Heart right ventricle (tissue), 16 donors: ENCODE results near the gene OSR1. TPM values are rescaled to one million over a fixed set of nuclear protein-coding genes. Genes with fewer than 3 reads are reported as not detected.

Experiments used
- ATAC-seq, 8 donors: fragments of 200-7000 bp; cut with Tn5 transposase; one replicate each; pipeline ENCODE4 v1.9.1; 2020; ENCODE audit warnings: mild to moderate bottlenecking in 8 of 8, moderate library complexity in 8 of 8, moderate number of reproducible peaks in 1 of 8
- DNase-seq, 2 donors: peaks; one replicate each; pipeline ENCODE4 v3.0.0-alpha.2; 2020
- H3K27ac ChIP-seq, 10 donors: fragments of 200-600 bp; sonication (generic) in 2 of 10; one replicate each; pipeline versions ENCODE4 v1.5.0 to v1.8.0; 2020 to 2022; ENCODE audit warnings: mild to moderate bottlenecking in 3 of 10
- H3K27me3 ChIP-seq, 7 donors: fragments of 200-600 bp; one replicate each; pipeline ENCODE4 v1.8.0; 2021 to 2022; ENCODE audit warnings: mild to moderate bottlenecking in 2 of 7
- H3K36me3 ChIP-seq, 9 donors: fragments of 200-600 bp; sonication (generic) in 1 of 9; one replicate each; pipeline versions ENCODE4 v1.5.0 to v1.8.0; 2020 to 2022; ENCODE audit warnings: mild to moderate bottlenecking in 2 of 9
- H3K4me1 ChIP-seq, 9 donors: fragments of 200-600 bp; sonication (generic) in 1 of 9; one replicate each; pipeline versions ENCODE4 v1.5.0 to v1.8.0; 2020 to 2022; ENCODE audit warnings: mild to moderate bottlenecking in 4 of 9
- H3K4me3 ChIP-seq, 10 donors: fragments of 200-600 bp; sonication (generic) in 2 of 10; one replicate each; pipeline versions ENCODE4 v1.5.0 to v1.8.0; 2020 to 2022; ENCODE audit warnings: mild to moderate bottlenecking in 7 of 10, moderate library complexity in 2 of 10
- H3K9me3 ChIP-seq, 11 donors: fragments of 200-600 bp in 10 of 11; sonication (generic) in 2 of 11; one replicate each; pipeline versions ENCODE4 v1.5.0 to v1.8.0; 2013 to 2022; ENCODE audit warnings: mild to moderate bottlenecking in 2 of 11, control low read depth in 1 of 11, moderate library complexity in 1 of 11
- WGBS, 2 donors: extraction: QIAGEN DNeasy Blood & Tissue Kit; methylation state at CpG; one replicate each; pipeline ENCODE4 v1.1.7; 2013; ENCODE audit warnings: inconsistent platforms in 1 of 2; 5-methylcytosine and 5-hydroxymethylcytosine counted together
- intact Hi-C, 10 donors: fragments of 100-400 bp; cut with DNase I; formaldehyde crosslinking; loops; one replicate each; pipeline versions ENCODE4 v1.11.1 to v1.14.2; 2022
- microRNA-seq, 2 donors: library from miRNA; unstranded; fragments of <30 nt; microRNA quantifications; one replicate each; pipeline ENCODE4 v1.2.0, GENCODE V29; 2021
- polyA plus RNA-seq, 2 donors: library from polyadenylated mRNA; stranded (reverse); fragments of 200-250 nt; gene quantifications; one replicate each; pipeline ENCODE4 v1.2.3, GENCODE V29; 2013
- total RNA-seq, 10 donors: library from RNA; stranded (reverse); fragmentation: NEBNext Ultra II Directional in 3 of 10; extraction: Animal tissue kit (Norgen Biotek cat#: 25700) in 3 of 10; gene quantifications; one replicate each; pipeline versions ENCODE4 v1.2.1 to v1.2.4, GENCODE V29; 2021 to 2023
- TF ChIP-seq, protein P1 (sequence below), 9 donors: fragments of 200-600 bp; sonication (generic) in 2 of 9; IDR thresholded peaks; one replicate each; pipeline versions ENCODE4 v1.5.0 to v1.8.0; 2021 to 2022; ENCODE audit warnings: antibody characterized with exemption in 9 of 9, mild to moderate bottlenecking in 5 of 9, moderate library complexity in 1 of 9
- donor health status: Arrhythmogenic right ventricular cardiomyopathy.
- donor health status: ischemic (EF 13 %, LVEDD 7.1; RV severe dilation, severe dysfunction).
- donor health status: healthy with polysubstance abuse.
- donor health status: DM: no; HTN: yes; CAD: no.
- donor health status: DM: no; HTN: no; CAD: no.
- donor health status: ischemic (EF 25% LVEDD 6.9; RV normal size, moderate dysfunction).
- donor health status: ischemic (EF 25% LVEDD 5.7; RV mildly dilated, moderate dysfunction).
- donor health status: healthy.
- donor health status: DM: yes; HTN: yes; CAD: no.
- donor health status: Ischemic cardiomyopathy.
- donor health status: ischemic (EF 35%, LVEDD 5.7; RV mildly dilated, moderate dysfunction).
- donor health status: nonischemic (EF 11% LVEDD 7.7; RV severe dilation, severe dysfunction).
- donor health status: DM: yes; HTN: yes; CAD: no.
- donor health status: PGD.
- donor health status: ischemic (EF 29% LVEDD 5.4; RV normal size, mild dysfunction).
- donor health status: nonischemic (EF 23%, LVEDD 6.1; RV moderate dilation, normal function).

Gene OSR1
- total and polyA plus RNA-seq, 12 donors = 0.71 to 13.3 (median 2.7) TPM

DNA sequence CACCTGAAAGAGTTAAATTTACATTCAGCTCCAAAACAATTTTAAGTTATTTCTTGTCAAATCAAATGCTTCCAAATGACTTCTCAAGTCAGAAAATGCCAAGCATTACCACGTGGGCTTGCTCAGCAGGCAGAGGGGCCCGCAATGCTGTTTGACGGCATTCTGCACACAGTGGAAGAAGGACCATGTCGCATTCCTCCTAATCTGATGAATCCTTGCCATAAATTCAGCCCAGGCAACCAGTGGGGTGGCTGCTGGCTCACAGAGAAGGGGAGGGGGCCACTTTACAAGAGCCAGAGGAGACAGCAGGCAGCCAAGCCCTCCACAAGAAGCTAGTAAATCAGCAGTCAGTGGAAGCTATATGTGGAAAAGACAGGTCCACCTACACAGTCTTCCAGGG, 56.7 kb downstream of the OSR1 start:
- H3K4me1 ChIP-seq = no peaks in the 10 kb centered on the region
- DNase-seq (no peak), ATAC-seq (no peak)
- no peak overlapping the region for H3K27ac ChIP-seq
- no peaks in the 10 kb centered on the region for H3K36me3 ChIP-seq
- H3K4me3 ChIP-seq = no peak overlapping the region
- TF ChIP-seq, protein P1, sequence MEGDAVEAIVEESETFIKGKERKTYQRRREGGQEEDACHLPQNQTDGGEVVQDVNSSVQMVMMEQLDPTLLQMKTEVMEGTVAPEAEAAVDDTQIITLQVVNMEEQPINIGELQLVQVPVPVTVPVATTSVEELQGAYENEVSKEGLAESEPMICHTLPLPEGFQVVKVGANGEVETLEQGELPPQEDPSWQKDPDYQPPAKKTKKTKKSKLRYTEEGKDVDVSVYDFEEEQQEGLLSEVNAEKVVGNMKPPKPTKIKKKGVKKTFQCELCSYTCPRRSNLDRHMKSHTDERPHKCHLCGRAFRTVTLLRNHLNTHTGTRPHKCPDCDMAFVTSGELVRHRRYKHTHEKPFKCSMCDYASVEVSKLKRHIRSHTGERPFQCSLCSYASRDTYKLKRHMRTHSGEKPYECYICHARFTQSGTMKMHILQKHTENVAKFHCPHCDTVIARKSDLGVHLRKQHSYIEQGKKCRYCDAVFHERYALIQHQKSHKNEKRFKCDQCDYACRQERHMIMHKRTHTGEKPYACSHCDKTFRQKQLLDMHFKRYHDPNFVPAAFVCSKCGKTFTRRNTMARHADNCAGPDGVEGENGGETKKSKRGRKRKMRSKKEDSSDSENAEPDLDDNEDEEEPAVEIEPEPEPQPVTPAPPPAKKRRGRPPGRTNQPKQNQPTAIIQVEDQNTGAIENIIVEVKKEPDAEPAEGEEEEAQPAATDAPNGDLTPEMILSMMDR (IDR thresholded peaks at IDR 0.05) = no peak
- no peaks in the 10 kb centered on the region for H3K9me3 ChIP-seq
- H3K27me3 ChIP-seq = no peaks in the 10 kb centered on the region
- 72 to 81% methylated on average over 4 of the region's 4 CpGs for WGBS, 2 donors
- intact Hi-C loops = no loop called here

Small RNA genes within 50 kb of the gene (microRNA-seq; reads per million reads assigned to microRNA genes)
- gene MIR4757 = 0.51 to 1.8 reads per million in 2 donors
